HEK293T (cell line): ENCODE measurements around the gene STEAP1.
"Not testable (repeated sequence)": the region's sequence is repeated elsewhere in the genome, so short reads cannot be mapped to it uniquely, and the experiment has no call there.

ENCODE experiments used
- CTCF ChIA-PET: fragments of 350-600 bp; formaldehyde crosslinking; extraction: SDS; loops from one replicate; lab custom pipeline; 2021; ENCODE audit warnings: antibody characterized with exemption, inconsistent platforms; lab: Yijun Ruan, JAX
- POLR2A ChIA-PET: fragments of 350-600 bp; formaldehyde crosslinking; extraction: SDS; loops from one replicate; lab custom pipeline; 2020; ENCODE audit warnings: antibody characterized with exemption, inconsistent platforms; lab: Yijun Ruan, JAX
- DNase-seq: peaks from one replicate; pipeline ENCODE4 v3.0.0; 2012; ENCODE audit warnings: mixed read lengths; ENCODE audit errors: extremely low spot score
- ARNT ChIP-seq: fragments of 450-650 bp; IDR thresholded peaks from 2 replicates; pipeline ENCODE4 v1.6.1; 2017; ENCODE audit warnings: mild to moderate bottlenecking
- BHLHE40 ChIP-seq: fragments of 450-650 bp; IDR thresholded peaks from 2 replicates; pipeline ENCODE4 v1.6.1; 2016; ENCODE audit warnings: mild to moderate bottlenecking, moderate library complexity, borderline replicate concordance
- CTBP1 ChIP-seq: fragments of 450-650 bp; IDR thresholded peaks from 2 replicates; pipeline ENCODE4 v1.6.1; 2016; ENCODE audit warnings: borderline replicate concordance
- ELF4 ChIP-seq: fragments of 450-650 bp; IDR thresholded peaks from 2 replicates; pipeline ENCODE4 v1.6.1; 2017; ENCODE audit warnings: antibody characterized with exemption
- FOXA1 ChIP-seq: fragments of 450-650 bp; IDR thresholded peaks from 2 replicates; pipeline ENCODE4 v1.6.1; 2016; ENCODE audit warnings: mild to moderate bottlenecking
- FOXK2 ChIP-seq: fragments of 450-650 bp; IDR thresholded peaks from 2 replicates; pipeline ENCODE4 v1.6.1; 2016; ENCODE audit warnings: mild to moderate bottlenecking
- FOXM1 ChIP-seq: fragments of 450-650 bp; IDR thresholded peaks from 2 replicates; pipeline ENCODE4 v1.6.1; 2017; ENCODE audit warnings: mild to moderate bottlenecking, borderline replicate concordance
- HDGF ChIP-seq: fragments of 450-650 bp; IDR thresholded peaks from 2 replicates; pipeline ENCODE4 v1.6.1; 2017; ENCODE audit warnings: antibody characterized with exemption, borderline replicate concordance
- L3MBTL2 ChIP-seq: fragments of 450-650 bp; conservative IDR thresholded peaks from 2 replicates; pipeline ENCODE4 v1.6.1; 2016; ENCODE audit warnings: mild to moderate bottlenecking
- LEF1 ChIP-seq: fragments of 450-650 bp; IDR thresholded peaks from 2 replicates; pipeline ENCODE4 v1.6.1; 2017; ENCODE audit warnings: mild to moderate bottlenecking, borderline replicate concordance
- NFRKB ChIP-seq: fragments of 450-650 bp; IDR thresholded peaks from 2 replicates; pipeline ENCODE4 v1.6.1; 2016; ENCODE audit warnings: mild to moderate bottlenecking, moderate library complexity
- PKNOX1 ChIP-seq: fragments of 450-650 bp; IDR thresholded peaks from 2 replicates; pipeline ENCODE4 v1.6.1; 2016
- SP1 ChIP-seq: fragments of 450-650 bp; IDR thresholded peaks from 2 replicates; pipeline ENCODE4 v1.6.1; 2017
- SUZ12 ChIP-seq: fragments of 450-650 bp; IDR thresholded peaks from 2 replicates; pipeline ENCODE4 v1.6.1; 2016; ENCODE audit warnings: mild to moderate bottlenecking
- TARDBP ChIP-seq: fragments of 450-650 bp; IDR thresholded peaks from 2 replicates; pipeline ENCODE4 v1.6.1; 2016
- ZNF384 ChIP-seq: fragments of 450-650 bp; IDR thresholded peaks from 2 replicates; pipeline ENCODE4 v1.6.1; 2016

Gene STEAP1

GRCh38 chr7:90155206-90155605 lies 937 bp downstream of the STEAP1 start:
- ChIA-PET CTCF (interaction anchor here (0.8 to 1.9 kb wide), 2 partner anchors 109 to 272 kb away, joined by 3 to 10 read pairs; no protein-coding TSS in a partner anchor), POLR2A (no interaction called here)
- DNase-seq = no peak

GRCh38 chr7:90157331-90157730 lies 3.1 kb downstream of the STEAP1 start:
- POLR2A ChIA-PET, CTCF ChIA-PET, DNase-seq: not testable (repeated sequence)

More at GRCh38 chr7:90155206-90155605, 937 bp downstream of the STEAP1 start:
- no peak for TF ChIP-seq FOXM1
- TF ChIP-seq HDGF = no peak
- TF ChIP-seq ELF4 = no peak
- no peak for TF ChIP-seq PKNOX1
- TF ChIP-seq NFRKB = no peak
- TF ChIP-seq FOXA1 = no peak
- no peak for TF ChIP-seq FOXK2
- TF ChIP-seq LEF1 = no peak
- no peak for TF ChIP-seq ARNT
- TF ChIP-seq TARDBP = no peak
- no peak for TF ChIP-seq CTBP1
- TF ChIP-seq L3MBTL2 = no peak
- TF ChIP-seq SUZ12 = no peak
- TF ChIP-seq BHLHE40 = no peak
- no peak for TF ChIP-seq SP1
- no peak for TF ChIP-seq ZNF384

- DNase-seq, CTCF ChIA-PET, POLR2A ChIA-PET: not testable (repeated sequence)
Measured at GRCh38 chr7:90157761-90158350, 3.6 kb downstream of the STEAP1 start.

- no peak for DNase-seq
- POLR2A ChIA-PET = no interaction called here
- TF ChIP-seq ELF4 = no peak
- no peak for TF ChIP-seq FOXM1
- TF ChIP-seq TARDBP = no peak
- TF ChIP-seq SUZ12 = no peak
- no peak for TF ChIP-seq BHLHE40
- TF ChIP-seq HDGF = no peak
- no peak for TF ChIP-seq SP1
- no peak for TF ChIP-seq LEF1
- no peak for TF ChIP-seq PKNOX1
- no peak for TF ChIP-seq NFRKB
- no peak for TF ChIP-seq L3MBTL2
- CTCF ChIA-PET = no interaction called here
Measured at GRCh38 chr7:90163534-90163933, 9.3 kb downstream of the STEAP1 start.

GRCh38 chr7:90165724-90166123 lies 11.5 kb downstream of the STEAP1 start:
- DNase-seq = no peak
- no peak for TF ChIP-seq FOXM1
- TF ChIP-seq ELF4 = no peak
- no peak for TF ChIP-seq SP1
- no peak for TF ChIP-seq ARNT
- no peak for TF ChIP-seq BHLHE40
- no peak for TF ChIP-seq LEF1
- TF ChIP-seq L3MBTL2 = no peak
- TF ChIP-seq TARDBP = no peak
- TF ChIP-seq HDGF = no peak
- no peak for TF ChIP-seq PKNOX1
- no peak for TF ChIP-seq FOXK2
- no peak for TF ChIP-seq ZNF384
- TF ChIP-seq FOXA1 = no peak
- TF ChIP-seq SUZ12 = no peak
- TF ChIP-seq NFRKB = no peak
- no peak for TF ChIP-seq CTBP1
- CTCF ChIA-PET = no interaction called here
- POLR2A ChIA-PET = no interaction called here

GRCh38 chr7:90166153-90166552 lies 11.9 kb downstream of the STEAP1 start:
- no peak for DNase-seq
- ChIA-PET POLR2A (no interaction called here), CTCF (no interaction called here)
- no peak for TF ChIP-seq LEF1
- TF ChIP-seq ARNT = no peak
- TF ChIP-seq NFRKB = no peak
- TF ChIP-seq FOXM1 = no peak
- TF ChIP-seq HDGF = no peak

- TF ChIP-seq L3MBTL2 = no peak
- TF ChIP-seq NFRKB = no peak
- POLR2A ChIA-PET = no interaction called here
- no peak for DNase-seq
- CTCF ChIA-PET = no interaction called here
Measured at GRCh38 chr7:90167361-90167760, 13.1 kb downstream of the STEAP1 start.
